Thyroid gland (tissue), 4 donors: ENCODE measurements around the gene EFHB.
"Not testable (repeated sequence)": the region's sequence is repeated elsewhere in the genome, so short reads cannot be mapped to it uniquely, and the experiment has no call there.

Source experiments
- POLR2A ChIP-seq, 2 donors: fragments of 450-650 bp; IDR thresholded peaks; one replicate each; pipeline ENCODE4 v1.6.1; 2017; ENCODE audit warnings: antibody characterized with exemption in 2 of 2, mild to moderate bottlenecking in 2 of 2, moderate library complexity in 1 of 2
- TF ChIP-seq, protein P1 (sequence below), 6 experiments: fragments of 200-600 bp in 3 of 6; fragments of 450-650 bp in 3 of 6; sonication (generic) in 3 of 6; IDR thresholded peaks; one replicate each; pipeline ENCODE4 v1.5.1; 2016 to 2019; ENCODE audit warnings: antibody characterized with exemption in 6 of 6, mild to moderate bottlenecking in 2 of 6, inconsistent platforms in 1 of 6, moderate library complexity in 1 of 6

- TF ChIP-seq POLR2A (IDR thresholded peaks at IDR 0.05): not testable (repeated sequence)
- TF ChIP-seq, protein P1, sequence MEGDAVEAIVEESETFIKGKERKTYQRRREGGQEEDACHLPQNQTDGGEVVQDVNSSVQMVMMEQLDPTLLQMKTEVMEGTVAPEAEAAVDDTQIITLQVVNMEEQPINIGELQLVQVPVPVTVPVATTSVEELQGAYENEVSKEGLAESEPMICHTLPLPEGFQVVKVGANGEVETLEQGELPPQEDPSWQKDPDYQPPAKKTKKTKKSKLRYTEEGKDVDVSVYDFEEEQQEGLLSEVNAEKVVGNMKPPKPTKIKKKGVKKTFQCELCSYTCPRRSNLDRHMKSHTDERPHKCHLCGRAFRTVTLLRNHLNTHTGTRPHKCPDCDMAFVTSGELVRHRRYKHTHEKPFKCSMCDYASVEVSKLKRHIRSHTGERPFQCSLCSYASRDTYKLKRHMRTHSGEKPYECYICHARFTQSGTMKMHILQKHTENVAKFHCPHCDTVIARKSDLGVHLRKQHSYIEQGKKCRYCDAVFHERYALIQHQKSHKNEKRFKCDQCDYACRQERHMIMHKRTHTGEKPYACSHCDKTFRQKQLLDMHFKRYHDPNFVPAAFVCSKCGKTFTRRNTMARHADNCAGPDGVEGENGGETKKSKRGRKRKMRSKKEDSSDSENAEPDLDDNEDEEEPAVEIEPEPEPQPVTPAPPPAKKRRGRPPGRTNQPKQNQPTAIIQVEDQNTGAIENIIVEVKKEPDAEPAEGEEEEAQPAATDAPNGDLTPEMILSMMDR (IDR thresholded peaks at IDR 0.05): not testable (repeated sequence)
Observed at GRCh38 chr3:19846609-19847008, 87.4 kb downstream of the EFHB start.
